Measurements from ENCODE around the gene CLMP. TPM values are rescaled to one million over a fixed set of nuclear protein-coding genes. Genes with fewer than 3 reads are reported as not detected.
"Not testable (repeated sequence)": the region's sequence is repeated elsewhere in the genome, so short reads cannot be mapped to it uniquely, and the experiment has no call there.

CLMP gene
- polyA plus RNA-seq, 1 donor from 2014 or later, result not detected

- Histone ChIP-seq H3K4me3 (ENCODE audit: low read length) (no peak overlapping the region), H3K36me3 (ENCODE audit: insufficient read depth, low read length) (no peaks in the 10 kb centered on the region), H3K9me3 (ENCODE audit: low read length) (no peaks in the 10 kb centered on the region), H2AFZ (ENCODE audit: low read depth, low read length) (no peak overlapping the region), H3K27ac (ENCODE audit: low read length) (no peak overlapping the region), H3K4me2 (ENCODE audit: low read length) (no peak overlapping the region), H3K9ac (ENCODE audit: low read length) (no peak overlapping the region), H4K20me1 (ENCODE audit: insufficient read depth) (no peaks in the 10 kb centered on the region), H3F3A (ENCODE audit: insufficient read depth, low read length, poor library complexity, severe bottlenecking) (no peaks in the 10 kb centered on the region), H3K9me2 (ENCODE audit: insufficient read depth, low read length) (no peaks in the 10 kb centered on the region), H3K79me2 (replicated peaks; ENCODE audit: insufficient read depth, low read length) (no peaks in the 10 kb centered on the region), H3K27me3 (ENCODE audit: insufficient read depth, low read depth, low read length) (no peaks in the 10 kb centered on the region)
- TF ChIP-seq MXI1 (conservative IDR thresholded peaks at IDR 0.05; ENCODE audit: poor library complexity, severe bottlenecking), result no peak
- no peak for TF ChIP-seq TAF1 (IDR thresholded peaks at IDR 0.05; ENCODE audit: low read depth)
- no peak for TF ChIP-seq SMC3 (conservative IDR thresholded peaks at IDR 0.05; ENCODE audit: poor library complexity)
- TF ChIP-seq EP300 (conservative IDR thresholded peaks at IDR 0.05; ENCODE audit: poor library complexity, severe bottlenecking), result no peak
- no peak for TF ChIP-seq EZH2 (IDR thresholded peaks at IDR 0.05; ENCODE audit: borderline replicate concordance, insufficient read depth, low read length, poor library complexity, severe bottlenecking)
- TF ChIP-seq POLR2AphosphoS5 (IDR thresholded peaks at IDR 0.05), result no peak
- TF ChIP-seq REST (IDR thresholded peaks at IDR 0.05; ENCODE audit: borderline replicate concordance), result no peak
- TF ChIP-seq RAD21 (conservative IDR thresholded peaks at IDR 0.05), result no peak
- TF ChIP-seq CTCF (IDR thresholded peaks at IDR 0.05; ENCODE audit: poor library complexity, severe bottlenecking), result no peak
Observed at GRCh38 chr11:123135863-123136446, 59.1 kb downstream of the CLMP start.

GRCh38 chr11:123132881-123133280, 62.2 kb downstream of the CLMP start:
- H3K79me2 ChIP-seq (replicated peaks; ENCODE audit: insufficient read depth, low read length), result no peaks in the 10 kb centered on the region
- TF ChIP-seq REST (IDR thresholded peaks at IDR 0.05; ENCODE audit: borderline replicate concordance) (no peak), EZH2 (IDR thresholded peaks at IDR 0.05; ENCODE audit: borderline replicate concordance, insufficient read depth, low read length, poor library complexity, severe bottlenecking) (no peak), POLR2AphosphoS5 (IDR thresholded peaks at IDR 0.05) (no peak), EP300 (conservative IDR thresholded peaks at IDR 0.05; ENCODE audit: poor library complexity, severe bottlenecking) (no peak), TAF1 (IDR thresholded peaks at IDR 0.05; ENCODE audit: low read depth) (no peak), RAD21 (conservative IDR thresholded peaks at IDR 0.05) (no peak), MXI1 (conservative IDR thresholded peaks at IDR 0.05; ENCODE audit: poor library complexity, severe bottlenecking) (no peak), CTCF (IDR thresholded peaks at IDR 0.05; ENCODE audit: poor library complexity, severe bottlenecking) (no peak), SMC3 (conservative IDR thresholded peaks at IDR 0.05; ENCODE audit: poor library complexity) (no peak)
- H3F3A ChIP-seq (ENCODE audit: insufficient read depth, low read length, poor library complexity, severe bottlenecking), result no peaks in the 10 kb centered on the region
- H3K9me2 ChIP-seq (ENCODE audit: insufficient read depth, low read length), result no peaks in the 10 kb centered on the region
- H4K20me1 ChIP-seq (ENCODE audit: insufficient read depth), result no peaks in the 10 kb centered on the region
- no peaks in the 10 kb centered on the region for H3K9me3 ChIP-seq (ENCODE audit: low read length)
- no peak overlapping the region for H3K4me2 ChIP-seq (ENCODE audit: low read length)
- H3K27ac ChIP-seq (ENCODE audit: low read length), result no peak overlapping the region
- H3K36me3 ChIP-seq (ENCODE audit: insufficient read depth, low read length), result no peaks in the 10 kb centered on the region
- no peak overlapping the region for H3K4me3 ChIP-seq (ENCODE audit: low read length)
- H3K9ac ChIP-seq (ENCODE audit: low read length), result no peak overlapping the region
- no peak overlapping the region for H2AFZ ChIP-seq (ENCODE audit: low read depth, low read length)
- no peaks in the 10 kb centered on the region for H3K27me3 ChIP-seq (ENCODE audit: insufficient read depth, low read depth, low read length)

- H3K9ac ChIP-seq (ENCODE audit: low read length); H3K4me3 ChIP-seq (ENCODE audit: low read length); H3F3A ChIP-seq (ENCODE audit: insufficient read depth, low read length, poor library complexity, severe bottlenecking); H3K4me2 ChIP-seq (ENCODE audit: low read length); H3K27ac ChIP-seq (ENCODE audit: low read length); H3K27me3 ChIP-seq (ENCODE audit: insufficient read depth, low read depth, low read length); H2AFZ ChIP-seq (ENCODE audit: low read depth, low read length); H3K79me2 ChIP-seq (replicated peaks; ENCODE audit: insufficient read depth, low read length); H3K36me3 ChIP-seq (ENCODE audit: insufficient read depth, low read length); H3K9me2 ChIP-seq (ENCODE audit: insufficient read depth, low read length); H3K9me3 ChIP-seq (ENCODE audit: low read length); H4K20me1 ChIP-seq (ENCODE audit: insufficient read depth): not testable (repeated sequence)
Observed at GRCh38 chr11:123132034-123132766, 62.8 kb downstream of the CLMP start.
